ENCODE data around the gene RBM6. TPM values are rescaled to one million over a fixed set of nuclear protein-coding genes. Genes with fewer than 3 reads are reported as not detected.
"Not testable (repeated sequence)": the region's sequence is repeated elsewhere in the genome, so short reads cannot be mapped to it uniquely, and the experiment has no call there.

RBM6 gene
- total RNA-seq, 1 experiment from 2014 or later = 118 TPM

GRCh38 chr3:50078622-50079021, 138.7 kb downstream of the RBM6 start:
- Mint-ChIP-seq H3K27ac (no peak overlapping the region), H3K4me3 (no peak overlapping the region), H3K4me1 (no peaks in the 10 kb centered on the region), H3K27me3 (ENCODE audit: low read depth) (no peaks in the 10 kb centered on the region), H3K36me3 (peaks cover 27% of the 10 kb centered on the region), H3K9me3 (peaks cover 5% of the 10 kb centered on the region)
- DNase-seq (ENCODE audit: low spot score) (no peak), ATAC-seq (no peak)
- TF ChIP-seq FOXP1 (CRISPR knock-in tag; IDR thresholded peaks at IDR 0.05; ENCODE audit: borderline replicate concordance) = no peak
- TF ChIP-seq USF2 (CRISPR knock-in tag; IDR thresholded peaks at IDR 0.05) = peak; percentile 6; the same call in 1 of the 2 replicates
- peak; percentile 66; the same call in 1 of the 2 replicates for TF ChIP-seq PRDM15 (CRISPR knock-in tag; IDR thresholded peaks at IDR 0.05)
- ChIA-PET POLR2A (no interaction called here), CTCF (no interaction called here)

GRCh38 chr3:50084951-50085350, 145.0 kb downstream of the RBM6 start:
- H3K36me3 Mint-ChIP-seq; H3K4me1 Mint-ChIP-seq; H3K27me3 Mint-ChIP-seq (ENCODE audit: low read depth); H3K4me3 Mint-ChIP-seq; POLR2A ChIA-PET; DNase-seq (ENCODE audit: low spot score); ATAC-seq; CTCF ChIA-PET; H3K27ac Mint-ChIP-seq: not testable (repeated sequence)
- H3K9me3 Mint-ChIP-seq = peaks cover 17% of the 10 kb centered on the region

GRCh38 chr3:50088725-50089608, 149.0 kb downstream of the RBM6 start, which contains the start of gene RBM5:
RBM5 (plus strand) TSS chr3:50088919; CDS start chr3:50090435, 1,516 bp downstream.
- ChIA-PET POLR2A (interaction anchor here (0.6 to 0.9 kb wide), 2 partner anchors 54 to 286 kb away, joined by 3 to 5 read pairs; partner anchors contain the start of gene INKA1), CTCF (interaction anchor here (0.7 to 1.8 kb wide), 4 partner anchors 100 to 549 kb away, joined by 3 to 9 read pairs (median 3); partner anchors contain the start of gene INKA1)
- H3K4me1 Mint-ChIP-seq = peaks cover 8% of the 10 kb centered on the region
- TF ChIP-seq IRF2 (CRISPR knock-in tag; IDR thresholded peaks at IDR 0.05; ENCODE audit: borderline replicate concordance, low read depth) (no peak), GRHL2 (CRISPR knock-in tag; IDR thresholded peaks at IDR 0.05; ENCODE audit: insufficient replicate concordance, severe bottlenecking) (no peak), ERG (CRISPR knock-in tag; IDR thresholded peaks at IDR 0.05) (no peak), FOXP4 (CRISPR knock-in tag; IDR thresholded peaks at IDR 0.05) (no peak), ZNF317 (CRISPR knock-in tag; IDR thresholded peaks at IDR 0.05; ENCODE audit: borderline replicate concordance, low read depth) (no peak), ZBTB43 (CRISPR knock-in tag; IDR thresholded peaks at IDR 0.05) (0 out of 2 replicates have a peak, but pooled peaks have one; percentile 35), IRF1 (CRISPR knock-in tag; IDR thresholded peaks at IDR 0.05) (no peak; the same call in 1 of the 2 replicates), TCF7 (CRISPR knock-in tag; IDR thresholded peaks at IDR 0.05; ENCODE audit: low read depth) (peak; percentile 83; the same call in 1 of the 2 replicates), JAZF1 (CRISPR knock-in tag; IDR thresholded peaks at IDR 0.05) (no peak), TEAD4 (CRISPR knock-in tag; IDR thresholded peaks at IDR 0.05) (no peak), ZNF138 (CRISPR knock-in tag; conservative IDR thresholded peaks at IDR 0.05) (no peak), USF2 (CRISPR knock-in tag; IDR thresholded peaks at IDR 0.05) (no peak), TP53 (CRISPR knock-in tag; IDR thresholded peaks at IDR 0.05) (no peak), SOX15 (CRISPR knock-in tag; IDR thresholded peaks at IDR 0.05) (no peak), FOXK1 (CRISPR knock-in tag; IDR thresholded peaks at IDR 0.05) (peak; percentile 34; the same call in 1 of the 2 replicates), ESRRA (CRISPR knock-in tag; IDR thresholded peaks at IDR 0.05; ENCODE audit: borderline replicate concordance) (peak; percentile 23; the same call in 1 of the 2 replicates)

More at GRCh38 chr3:50088725-50089608, 149.0 kb downstream of the RBM6 start, which contains the start of gene RBM5:
- ATAC-seq (peak; percentile 100), DNase-seq (ENCODE audit: low spot score) (peak; percentile 93)
- Mint-ChIP-seq H3K9me3 (peaks cover 12% of the 10 kb centered on the region), H3K27ac (peak within 1 kb of the TSS; percentile 94), H3K27me3 (ENCODE audit: low read depth) (peaks cover 2% of the 10 kb centered on the region; the same call in 1 of the 2 replicates), H3K36me3 (peaks cover 38% of the 10 kb centered on the region), H3K4me3 (peak within 1 kb of the TSS; percentile 99)
